ENCODE measurements around the gene PCBP3. TPM values are rescaled to one million over a fixed set of nuclear protein-coding genes. Genes with fewer than 3 reads are reported as not detected.

Gene PCBP3
- total RNA-seq, 2 experiments from 2014 or later, result 3.4 to 3.8 TPM

DNA sequence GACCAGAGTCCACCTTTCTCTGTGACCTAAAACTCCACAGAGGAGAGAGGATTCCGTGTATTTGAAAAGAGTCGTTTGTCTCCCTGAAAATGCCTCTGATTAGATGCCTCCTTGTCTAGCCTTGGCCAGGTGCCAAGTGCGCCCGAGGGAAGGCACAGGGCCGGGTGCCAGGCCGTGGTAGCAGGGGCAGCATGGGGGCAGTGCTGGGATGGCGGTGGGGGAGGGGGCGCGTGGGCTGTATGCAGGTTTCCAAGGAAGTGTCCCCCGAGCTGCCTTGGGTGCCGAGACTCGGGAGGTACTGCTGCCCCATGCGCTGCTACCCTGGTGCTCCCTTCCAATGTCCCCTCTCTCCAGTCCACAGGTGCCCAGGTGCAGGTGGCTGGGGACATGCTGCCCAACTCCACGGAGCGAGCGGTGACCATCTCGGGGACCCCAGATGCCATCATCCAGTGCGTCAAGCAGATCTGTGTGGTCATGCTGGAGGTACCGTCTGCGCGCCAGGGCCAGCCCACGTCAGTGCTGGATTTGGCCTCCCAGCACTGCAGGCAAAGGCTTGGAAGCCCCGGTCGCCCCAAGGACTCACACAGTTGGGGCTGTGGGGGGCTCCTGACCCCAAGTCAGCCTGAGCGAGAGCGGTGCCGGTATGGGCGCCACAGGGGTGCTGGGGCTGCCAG, 267.2 kb downstream of the PCBP3 start:
- CTCF ChIA-PET, result no interaction called here
- Histone ChIP-seq H3K27me3 (ENCODE audit: control insufficient read depth in 1 of 2, insufficient read depth in 2 of 2, low read length in 2 of 2) (no peaks in the 10 kb centered on the region), H3K4me1 (ENCODE audit: insufficient read depth, low read length) (peaks cover 4% of the 10 kb centered on the region), H3K27ac (ENCODE audit: low read depth in 1 of 2, low read length in 2 of 2) (no peak overlapping the region), H3K36me3 (ENCODE audit: insufficient read depth, low read length) (no peaks in the 10 kb centered on the region), H3K4me3 (ENCODE audit: low read length) (no peak overlapping the region), H3K9me3 (ENCODE audit: control insufficient read depth in 1 of 2, insufficient read depth in 1 of 2, low read length in 2 of 2) (no peaks in the 10 kb centered on the region)
- Mint-ChIP-seq H3K9me3 (no peaks in the 10 kb centered on the region), H3K27ac (no peak overlapping the region), H3K4me3 (no peak overlapping the region), H3K36me3 (ENCODE audit: low read depth) (no peaks in the 10 kb centered on the region), H3K27me3 (no peaks in the 10 kb centered on the region), H3K4me1 (ENCODE audit: low read depth) (peaks cover under 1% of the 10 kb centered on the region)
- POLR2A ChIA-PET, result no interaction called here
- no peak for DNase-seq
- TF ChIP-seq, protein P1, sequence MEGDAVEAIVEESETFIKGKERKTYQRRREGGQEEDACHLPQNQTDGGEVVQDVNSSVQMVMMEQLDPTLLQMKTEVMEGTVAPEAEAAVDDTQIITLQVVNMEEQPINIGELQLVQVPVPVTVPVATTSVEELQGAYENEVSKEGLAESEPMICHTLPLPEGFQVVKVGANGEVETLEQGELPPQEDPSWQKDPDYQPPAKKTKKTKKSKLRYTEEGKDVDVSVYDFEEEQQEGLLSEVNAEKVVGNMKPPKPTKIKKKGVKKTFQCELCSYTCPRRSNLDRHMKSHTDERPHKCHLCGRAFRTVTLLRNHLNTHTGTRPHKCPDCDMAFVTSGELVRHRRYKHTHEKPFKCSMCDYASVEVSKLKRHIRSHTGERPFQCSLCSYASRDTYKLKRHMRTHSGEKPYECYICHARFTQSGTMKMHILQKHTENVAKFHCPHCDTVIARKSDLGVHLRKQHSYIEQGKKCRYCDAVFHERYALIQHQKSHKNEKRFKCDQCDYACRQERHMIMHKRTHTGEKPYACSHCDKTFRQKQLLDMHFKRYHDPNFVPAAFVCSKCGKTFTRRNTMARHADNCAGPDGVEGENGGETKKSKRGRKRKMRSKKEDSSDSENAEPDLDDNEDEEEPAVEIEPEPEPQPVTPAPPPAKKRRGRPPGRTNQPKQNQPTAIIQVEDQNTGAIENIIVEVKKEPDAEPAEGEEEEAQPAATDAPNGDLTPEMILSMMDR (IDR thresholded peaks at IDR 0.05), result no peak
- ATAC-seq (ENCODE audit: poor library complexity), result no peak
- intact Hi-C loops (cut with DNase I, micrococcal nuclease), result no loop called here

- H3K27ac ChIP-seq (ENCODE audit: low read depth in 1 of 2, low read length in 2 of 2), result no peak overlapping the region
- no peaks in the 10 kb centered on the region for H3K27me3 Mint-ChIP-seq
- no peaks in the 10 kb centered on the region for H3K9me3 Mint-ChIP-seq
- no peaks in the 10 kb centered on the region for H3K9me3 ChIP-seq (ENCODE audit: control insufficient read depth in 1 of 2, insufficient read depth in 1 of 2, low read length in 2 of 2)
- H3K36me3 Mint-ChIP-seq (ENCODE audit: low read depth), result no peaks in the 10 kb centered on the region
- peaks cover 13% of the 10 kb centered on the region for H3K4me1 ChIP-seq (ENCODE audit: insufficient read depth, low read length)
- TF ChIP-seq, protein P1 (IDR thresholded peaks at IDR 0.05), result no peak
- no peaks in the 10 kb centered on the region for H3K27me3 ChIP-seq (ENCODE audit: control insufficient read depth in 1 of 2, insufficient read depth in 2 of 2, low read length in 2 of 2)
- H3K27ac Mint-ChIP-seq, result no peak overlapping the region
- POLR2A ChIA-PET, result no interaction called here
- ATAC-seq (ENCODE audit: poor library complexity) (no peak), DNase-seq (no peak)
- no peaks in the 10 kb centered on the region for H3K36me3 ChIP-seq (ENCODE audit: insufficient read depth, low read length)
- intact Hi-C loops (cut with DNase I, micrococcal nuclease), result no loop called here
- CTCF ChIA-PET, result no interaction called here
- H3K4me3 Mint-ChIP-seq, result no peak overlapping the region
- peaks cover 11% of the 10 kb centered on the region for H3K4me1 Mint-ChIP-seq (ENCODE audit: low read depth)
- no peak overlapping the region for H3K4me3 ChIP-seq (ENCODE audit: low read length)
Measured at GRCh38 chr21:45911806-45912325, 268.3 kb downstream of the PCBP3 start.

- H3K27ac Mint-ChIP-seq, result no peak overlapping the region
- no peaks in the 10 kb centered on the region for H3K36me3 Mint-ChIP-seq (ENCODE audit: low read depth)
- Histone ChIP-seq H3K27ac (ENCODE audit: low read depth in 1 of 2, low read length in 2 of 2) (no peak overlapping the region), H3K4me1 (ENCODE audit: insufficient read depth, low read length) (peaks cover 13% of the 10 kb centered on the region), H3K9me3 (ENCODE audit: control insufficient read depth in 1 of 2, insufficient read depth in 1 of 2, low read length in 2 of 2) (no peaks in the 10 kb centered on the region), H3K27me3 (ENCODE audit: control insufficient read depth in 1 of 2, insufficient read depth in 2 of 2, low read length in 2 of 2) (no peaks in the 10 kb centered on the region), H3K36me3 (ENCODE audit: insufficient read depth, low read length) (no peaks in the 10 kb centered on the region), H3K4me3 (ENCODE audit: low read length) (no peak overlapping the region)
- ATAC-seq (ENCODE audit: poor library complexity) (no peak), DNase-seq (no peak)
- POLR2A ChIA-PET, result no interaction called here
- H3K27me3 Mint-ChIP-seq, result no peaks in the 10 kb centered on the region
- no peak overlapping the region for H3K4me3 Mint-ChIP-seq
- peaks cover 19% of the 10 kb centered on the region for H3K4me1 Mint-ChIP-seq (ENCODE audit: low read depth)
- H3K9me3 Mint-ChIP-seq, result no peaks in the 10 kb centered on the region
- CTCF ChIA-PET, result no interaction called here
- intact Hi-C loops (cut with DNase I, micrococcal nuclease), result no loop called here
- TF ChIP-seq, protein P1 (IDR thresholded peaks at IDR 0.05), result no peak
Measured at GRCh38 chr21:45912611-45913417, 269.3 kb downstream of the PCBP3 start.

All from CD4-positive, alpha-beta T cell (primary cell).